Endometrium (tissue), 2 donors: Measurements from ENCODE around the gene NDST3.
"Not testable (repeated sequence)": the region's sequence is repeated elsewhere in the genome, so short reads cannot be mapped to it uniquely, and the experiment has no call there.

Source experiments
- FAIRE-seq: peaks from 2 replicates; lab custom pipeline; 2012; peaks lifted over from hg19 to GRCh38; lab: Jason Lieb, UNC
- donor health status: control.
- donor health status: control.

Gene NDST3

GRCh38 chr4:118273642-118274041 is 239.4 kb downstream of the NDST3 start:
- FAIRE-seq = no peak

GRCh38 chr4:118276580-118276979 is 242.3 kb downstream of the NDST3 start:
- no peak for FAIRE-seq

- no peak for FAIRE-seq
Observed at GRCh38 chr4:118277243-118277642, 243.0 kb downstream of the NDST3 start.

GRCh38 chr4:118278473-118279274 is 244.4 kb downstream of the NDST3 start:
- FAIRE-seq = peak; percentile 51

GRCh38 chr4:118279328-118279727 is 245.0 kb downstream of the NDST3 start:
- FAIRE-seq = no peak

- no peak for FAIRE-seq
Observed at GRCh38 chr4:118279920-118280432, 245.7 kb downstream of the NDST3 start.

- peak; percentile 65 for FAIRE-seq
Observed at GRCh38 chr4:118280501-118281218, 246.4 kb downstream of the NDST3 start.

- FAIRE-seq = no peak
Observed at GRCh38 chr4:118281611-118282442, 247.5 kb downstream of the NDST3 start.

GRCh38 chr4:118282692-118283091 is 248.4 kb downstream of the NDST3 start:
- FAIRE-seq = no peak

- no peak for FAIRE-seq
Observed at GRCh38 chr4:118284169-118284568, 249.9 kb downstream of the NDST3 start.

GRCh38 chr4:118285931-118286330 is 251.6 kb downstream of the NDST3 start:
- no peak for FAIRE-seq

GRCh38 chr4:118286685-118287084 is 252.4 kb downstream of the NDST3 start:
- FAIRE-seq = no peak

- FAIRE-seq = peak; percentile 98
Observed at GRCh38 chr4:118287711-118288451, 253.6 kb downstream of the NDST3 start.

GRCh38 chr4:118289794-118290193 is 255.5 kb downstream of the NDST3 start:
- FAIRE-seq = peak; percentile 86

- FAIRE-seq = no peak
Observed at GRCh38 chr4:118290951-118291350, 256.7 kb downstream of the NDST3 start.

GRCh38 chr4:118296729-118297128 is 262.4 kb downstream of the NDST3 start:
- FAIRE-seq = no peak

- FAIRE-seq = not testable (repeated sequence)
Observed at GRCh38 chr4:118299619-118300018, 265.3 kb downstream of the NDST3 start.

- FAIRE-seq = no peak
Observed at GRCh38 chr4:118307643-118308042, 273.4 kb downstream of the NDST3 start.
